Peyer's patch (tissue), 4 donors: ENCODE measurements around the gene ANKS3. TPM values are rescaled to one million over a fixed set of nuclear protein-coding genes. Genes with fewer than 3 reads are reported as not detected.

Experiments
- DNase-seq, 3 donors: peaks; one replicate each; pipeline ENCODE4 v3.0.0-alpha.2; 2017 to 2019
- H3K27ac ChIP-seq, 4 donors: fragments of 200-600 bp; sonication (generic); one replicate each; pipeline ENCODE4 v1.5.1; 2016 to 2019
- H3K27me3 ChIP-seq, 2 donors: fragments of 200-600 bp; sonication (generic); one replicate each; pipeline ENCODE4 v1.5.1; 2019
- H3K36me3 ChIP-seq, 3 donors: fragments of 200-600 bp; sonication (generic); one replicate each; pipeline ENCODE4 v1.5.1; 2016 to 2019
- H3K4me1 ChIP-seq, 4 donors: fragments of 200-600 bp; sonication (generic); one replicate each; pipeline ENCODE4 v1.5.1; 2016 to 2019
- H3K4me3 ChIP-seq, 4 donors: fragments of 200-600 bp; sonication (generic); 1 replicate in 3 of 4; 2 replicates in 1 of 4; pipeline ENCODE4 v1.5.1; 2016 to 2019; ENCODE audit warnings: mild to moderate bottlenecking in 1 of 4
- H3K9me3 ChIP-seq, 4 donors: fragments of 200-600 bp; sonication (generic); one replicate each; pipeline ENCODE4 v1.5.1; 2016 to 2019; ENCODE audit warnings: mild to moderate bottlenecking in 1 of 4
- CTCF ChIP-seq, 6 experiments: fragments of 450-650 bp in 4 of 6; fragments of 200-600 bp in 2 of 6; sonication (generic) in 1 of 6; IDR thresholded peaks; one replicate each; pipeline ENCODE4 v1.5.1; 2017 to 2019; ENCODE audit warnings: antibody characterized with exemption in 6 of 6, mild to moderate bottlenecking in 3 of 6, moderate library complexity in 1 of 6
- POLR2A ChIP-seq, 2 donors: fragments of 450-650 bp; IDR thresholded peaks; one replicate each; pipeline ENCODE4 v1.5.1; 2017; ENCODE audit warnings: antibody characterized with exemption in 2 of 2, mild to moderate bottlenecking in 2 of 2, moderate library complexity in 2 of 2
- total RNA-seq, 4 donors: library from RNA; depleted of rRNA; stranded (reverse); fragments of >200 nt; gene quantifications; one replicate each; pipeline ENCODE4 v1.1.0, GENCODE V29; 2016

Gene ANKS3
- total RNA-seq, 4 donors from 2014 or later = 20.8 to 42.9 (median 36.6) TPM

GRCh38 chr16:4682084-4682591 lies 51.9 kb downstream of the ANKS3 start:
- H3K9me3 ChIP-seq = no peaks in the 10 kb centered on the region
- H3K4me3 ChIP-seq = no peak overlapping the region
- no peak overlapping the region for H3K27ac ChIP-seq
- peaks cover 0 to 60% (median 0%) of the 10 kb centered on the region in 3 donors for H3K36me3 ChIP-seq
- peak in 1 of 3 donors; percentile 45 for DNase-seq
- TF ChIP-seq CTCF (IDR thresholded peaks at IDR 0.05) = no peak
- TF ChIP-seq POLR2A (IDR thresholded peaks at IDR 0.05) = no peak
- no peaks in the 10 kb centered on the region for H3K27me3 ChIP-seq
- peaks cover 0 to 29% (median 4%) of the 10 kb centered on the region in 4 donors for H3K4me1 ChIP-seq

GRCh38 chr16:4681471-4682083 lies 52.5 kb downstream of the ANKS3 start:
- DNase-seq = peak in 1 of 3 donors; percentile 45
- no peaks in the 10 kb centered on the region for H3K9me3 ChIP-seq
- peaks cover 0 to 55% (median 0%) of the 10 kb centered on the region in 3 donors for H3K36me3 ChIP-seq
- H3K27ac ChIP-seq = peak overlapping the region in 1 of 4 donors; percentile 99
- no peak for TF ChIP-seq POLR2A (IDR thresholded peaks at IDR 0.05)
- TF ChIP-seq CTCF (IDR thresholded peaks at IDR 0.05) = no peak
- no peak overlapping the region for H3K4me3 ChIP-seq
- H3K4me1 ChIP-seq = peaks cover 0 to 29% (median 7%) of the 10 kb centered on the region in 4 donors
- H3K27me3 ChIP-seq = no peaks in the 10 kb centered on the region

GRCh38 chr16:4680673-4681470 lies 53.2 kb downstream of the ANKS3 start:
- H3K27me3 ChIP-seq = no peaks in the 10 kb centered on the region
- DNase-seq = peak in 1 of 3 donors; percentile 53
- H3K4me3 ChIP-seq = peak overlapping the region in 3 of 4 donors; percentile 15 to 46 (median 44)
- H3K4me1 ChIP-seq = peaks cover 5 to 32% (median 10%) of the 10 kb centered on the region in 4 donors
- H3K36me3 ChIP-seq = peaks cover 0 to 50% (median 0%) of the 10 kb centered on the region in 3 donors
- no peaks in the 10 kb centered on the region for H3K9me3 ChIP-seq
- TF ChIP-seq CTCF (IDR thresholded peaks at IDR 0.05) = no peak
- no peak for TF ChIP-seq POLR2A (IDR thresholded peaks at IDR 0.05)
- peak overlapping the region in 3 of 4 donors; percentile 79 to 99 (median 90) for H3K27ac ChIP-seq

- no peaks in the 10 kb centered on the region for H3K27me3 ChIP-seq
- peak overlapping the region in 3 of 4 donors; percentile 79 to 99 (median 90) for H3K27ac ChIP-seq
- peaks cover 0 to 48% (median 0%) of the 10 kb centered on the region in 3 donors for H3K36me3 ChIP-seq
- H3K9me3 ChIP-seq = no peaks in the 10 kb centered on the region
- H3K4me1 ChIP-seq = peaks cover 6 to 35% (median 12%) of the 10 kb centered on the region in 4 donors
- TF ChIP-seq CTCF (IDR thresholded peaks at IDR 0.05) (no peak), POLR2A (IDR thresholded peaks at IDR 0.05) (peak in 1 of 2 donors; percentile 4)
- H3K4me3 ChIP-seq = peak overlapping the region in 3 of 4 donors; percentile 15 to 46 (median 44)
- peak in 2 of 3 donors; percentile 81 to 83 for DNase-seq
These were observed 54.0 kb downstream of the ANKS3 start for GRCh38 chr16:4679850-4680636.
